OCI-M1 (cell line): ENCODE measurements around the gene LHPP.

Source experiments
- DNase-seq: peaks from one replicate; lab custom pipeline; 2025; lab: John Stamatoyannopoulos, UW

LHPP gene

GRCh38 chr10:124472071-124472470 is 10.4 kb downstream of the LHPP start:
- no peak for DNase-seq

- DNase-seq, result no peak
Observed at GRCh38 chr10:124473070-124473469, 11.4 kb downstream of the LHPP start.

- DNase-seq, result peak; percentile 48
Observed at GRCh38 chr10:124474514-124475070, 13.0 kb downstream of the LHPP start.

- DNase-seq, result no peak
Observed at GRCh38 chr10:124476043-124476725, 14.6 kb downstream of the LHPP start.

GRCh38 chr10:124477614-124478363 is 16.2 kb downstream of the LHPP start:
- no peak for DNase-seq

- no peak for DNase-seq
Observed at GRCh38 chr10:124478515-124478914, 16.9 kb downstream of the LHPP start.

GRCh38 chr10:124480860-124481259 is 19.2 kb downstream of the LHPP start:
- DNase-seq, result no peak

- no peak for DNase-seq
Observed at GRCh38 chr10:124481717-124482116, 20.1 kb downstream of the LHPP start.

GRCh38 chr10:124482236-124482800 is 20.7 kb downstream of the LHPP start:
- no peak for DNase-seq

- no peak for DNase-seq
Observed at GRCh38 chr10:124482876-124483275, 21.3 kb downstream of the LHPP start.

- no peak for DNase-seq
Observed at GRCh38 chr10:124484031-124484430, 22.4 kb downstream of the LHPP start.

GRCh38 chr10:124484661-124485060 is 23.0 kb downstream of the LHPP start:
- no peak for DNase-seq

- DNase-seq, result peak; percentile 66
Observed at GRCh38 chr10:124486635-124487034, 25.0 kb downstream of the LHPP start.

GRCh38 chr10:124491105-124491504 is 29.5 kb downstream of the LHPP start:
- DNase-seq, result no peak

- no peak for DNase-seq
Observed at GRCh38 chr10:124492266-124492665, 30.6 kb downstream of the LHPP start.

GRCh38 chr10:124493214-124493882 is 31.7 kb downstream of the LHPP start:
- DNase-seq, result peak; percentile 13

- DNase-seq, result no peak
Observed at GRCh38 chr10:124494046-124494807, 32.6 kb downstream of the LHPP start.

- DNase-seq, result no peak
Observed at GRCh38 chr10:124495162-124495561, 33.5 kb downstream of the LHPP start.

GRCh38 chr10:124495725-124496124 is 34.1 kb downstream of the LHPP start:
- DNase-seq, result no peak

GRCh38 chr10:124496150-124496549 is 34.5 kb downstream of the LHPP start:
- DNase-seq, result no peak

- DNase-seq, result no peak
Observed at GRCh38 chr10:124496620-124497019, 35.0 kb downstream of the LHPP start.
